Mammary epithelial cell (primary cell): ENCODE measurements around the gene HMSD.

Experiments
- EZH2 ChIP-seq: IDR thresholded peaks from 2 replicates; pipeline ENCODE4 v1.6.1; 2012; ENCODE audit warnings: low read length, inconsistent platforms, borderline replicate concordance
- TF ChIP-seq, protein P1 (sequence below), 2 donors: IDR thresholded peaks in 1 of 2; conservative IDR thresholded peaks in 1 of 2; 2 replicates each; pipeline ENCODE4 v1.5.1; 2011 to 2012; ENCODE audit warnings: inconsistent platforms in 2 of 2, low read length in 2 of 2, mild to moderate bottlenecking in 2 of 2, control low read depth in 1 of 2, low read depth in 1 of 2; ENCODE audit not compliant: insufficient read depth in 1 of 2; ENCODE audit errors: extremely low read depth in 1 of 2

DNA sequence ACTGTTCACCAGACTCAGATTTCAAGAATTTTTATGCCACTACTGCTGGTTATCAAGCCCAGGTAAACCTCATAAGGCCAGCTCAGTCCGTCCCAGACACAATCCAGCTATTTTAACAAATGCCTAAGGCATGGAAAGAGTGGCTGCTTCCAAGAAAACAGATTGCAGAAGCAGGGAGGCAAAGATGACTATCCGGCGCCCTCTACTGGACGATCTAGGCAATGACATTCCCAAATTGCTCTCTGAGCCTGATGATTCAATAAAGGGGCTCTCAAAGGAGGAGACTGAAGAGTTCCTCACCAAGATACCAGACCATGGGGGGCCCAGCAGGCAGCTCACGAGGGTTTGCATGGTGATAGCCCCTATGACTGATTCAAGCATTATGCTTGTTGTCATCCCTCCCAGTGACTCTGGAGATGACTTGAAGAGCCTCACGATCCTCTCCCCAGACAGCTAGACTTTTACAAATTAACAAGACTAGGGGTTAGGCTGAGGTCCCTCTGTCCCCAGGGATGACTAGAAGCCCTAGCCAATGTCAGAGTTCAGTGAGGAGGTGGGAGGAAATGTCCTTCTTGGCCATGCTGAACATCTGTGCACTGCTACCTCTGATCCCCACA, 45.8 kb downstream of the HMSD start:
- TF ChIP-seq, protein P1, sequence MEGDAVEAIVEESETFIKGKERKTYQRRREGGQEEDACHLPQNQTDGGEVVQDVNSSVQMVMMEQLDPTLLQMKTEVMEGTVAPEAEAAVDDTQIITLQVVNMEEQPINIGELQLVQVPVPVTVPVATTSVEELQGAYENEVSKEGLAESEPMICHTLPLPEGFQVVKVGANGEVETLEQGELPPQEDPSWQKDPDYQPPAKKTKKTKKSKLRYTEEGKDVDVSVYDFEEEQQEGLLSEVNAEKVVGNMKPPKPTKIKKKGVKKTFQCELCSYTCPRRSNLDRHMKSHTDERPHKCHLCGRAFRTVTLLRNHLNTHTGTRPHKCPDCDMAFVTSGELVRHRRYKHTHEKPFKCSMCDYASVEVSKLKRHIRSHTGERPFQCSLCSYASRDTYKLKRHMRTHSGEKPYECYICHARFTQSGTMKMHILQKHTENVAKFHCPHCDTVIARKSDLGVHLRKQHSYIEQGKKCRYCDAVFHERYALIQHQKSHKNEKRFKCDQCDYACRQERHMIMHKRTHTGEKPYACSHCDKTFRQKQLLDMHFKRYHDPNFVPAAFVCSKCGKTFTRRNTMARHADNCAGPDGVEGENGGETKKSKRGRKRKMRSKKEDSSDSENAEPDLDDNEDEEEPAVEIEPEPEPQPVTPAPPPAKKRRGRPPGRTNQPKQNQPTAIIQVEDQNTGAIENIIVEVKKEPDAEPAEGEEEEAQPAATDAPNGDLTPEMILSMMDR (conservative IDR thresholded peaks at IDR 0.05 in 1 of 2, IDR thresholded peaks at IDR 0.05 in 1 of 2; ENCODE audit: extremely low read depth in 1 of 2, insufficient read depth in 1 of 2, low read depth in 1 of 2, low read length in 2 of 2): peak; percentile 90 to 91
- no peak for TF ChIP-seq EZH2
